MM.1S (cell line): Measurements from ENCODE around the gene KCNH2.

Experiments used
- DNase-seq: peaks from one replicate; pipeline ENCODE4 v3.0.0-alpha.2; 2015
- H2AFZ ChIP-seq: fragments of 300-600 bp; sonication (generic); 2 replicates; pipeline ENCODE4 v1.6.0; 2016; ENCODE audit warnings: antibody characterized with exemption, low read length
- H3F3A ChIP-seq: fragments of 300-600 bp; sonication (generic); 2 replicates; pipeline ENCODE4 v1.6.1; 2016; ENCODE audit warnings: mild to moderate bottlenecking, antibody characterized with exemption, low read length, moderate library complexity, mixed read lengths; ENCODE audit not compliant: insufficient read depth
- H3K27ac ChIP-seq: fragments of 300-600 bp; sonication (generic); 2 replicates; pipeline ENCODE4 v1.5.1; 2016; ENCODE audit warnings: mild to moderate bottlenecking, low read length
- H3K27me3 ChIP-seq: fragments of 300-600 bp; sonication (generic); replicated peaks from 2 replicates; pipeline ENCODE4 v1.6.0; 2016; ENCODE audit warnings: low read length; ENCODE audit not compliant: insufficient read depth
- H3K36me3 ChIP-seq: fragments of 300-600 bp; sonication (generic); replicated peaks from 2 replicates; pipeline ENCODE4 v1.6.1; 2016; ENCODE audit warnings: mild to moderate bottlenecking, low read length, mixed read lengths; ENCODE audit not compliant: insufficient read depth
- H3K4me1 ChIP-seq: fragments of 300-600 bp; sonication (generic); 2 replicates; pipeline ENCODE4 v1.6.1; 2016; ENCODE audit warnings: low read length, mixed read lengths
- H3K4me2 ChIP-seq: fragments of 300-600 bp; sonication (generic); 2 replicates; pipeline ENCODE4 v1.6.0; 2016; ENCODE audit warnings: low read depth, low read length
- H3K4me3 ChIP-seq: fragments of 300-600 bp; sonication (generic); 2 replicates; pipeline ENCODE4 v1.5.1; 2016; ENCODE audit warnings: low read length, mixed read lengths
- H3K79me2 ChIP-seq: fragments of 300-600 bp; sonication (generic); 2 replicates; pipeline ENCODE4 v1.6.1; 2016; ENCODE audit warnings: mixed run types, low read length, mixed read lengths
- H3K9ac ChIP-seq: fragments of 300-600 bp; sonication (generic); 2 replicates; pipeline ENCODE4 v1.6.1; 2016; ENCODE audit warnings: low read length, mixed read lengths
- H3K9me2 ChIP-seq: fragments of 300-600 bp; sonication (generic); replicated peaks from 2 replicates; pipeline ENCODE4 v1.6.1; 2016; ENCODE audit warnings: mild to moderate bottlenecking, low read length, mixed read lengths; ENCODE audit not compliant: insufficient read depth
- H3K9me3 ChIP-seq: fragments of 300-600 bp; sonication (generic); replicated peaks from 2 replicates; pipeline ENCODE4 v1.6.1; 2016; ENCODE audit warnings: mild to moderate bottlenecking, low read length, mixed read lengths; ENCODE audit not compliant: insufficient read depth
- H4K20me1 ChIP-seq: fragments of 300-600 bp; sonication (generic); 2 replicates; pipeline ENCODE4 v1.6.1; 2016; ENCODE audit warnings: mild to moderate bottlenecking, low read length, moderate library complexity, mixed read lengths; ENCODE audit not compliant: insufficient read depth
- EZH2 ChIP-seq: fragments of 300-600 bp; sonication (generic); optimal IDR thresholded peaks from 2 replicates; pipeline ENCODE3; 2017; ENCODE audit warnings: low read depth, mild to moderate bottlenecking, antibody characterized with exemption, low read length, mixed read lengths
- EZH2phosphoT487 ChIP-seq: fragments of 300-600 bp; sonication (generic); IDR thresholded peaks from 2 replicates; pipeline ENCODE4 v1.6.1; 2018; ENCODE audit warnings: antibody characterized with exemption, low read length
- TF ChIP-seq, protein P1 (sequence below): fragments of 300-600 bp; sonication (generic); IDR thresholded peaks from 2 replicates; pipeline ENCODE4 v1.5.1; 2016; ENCODE audit warnings: antibody characterized with exemption, low read length, mixed read lengths

The KCNH2 gene

GRCh38 chr7:150952331-150953050 lies 25.6 kb downstream of the KCNH2 start:
- Histone ChIP-seq H3K79me2 (no peaks in the 10 kb centered on the region), H2AFZ (no peak overlapping the region), H3K9me3 (no peaks in the 10 kb centered on the region), H3K4me2 (no peak overlapping the region), H3K4me3 (no peak overlapping the region), H4K20me1 (no peaks in the 10 kb centered on the region), H3K27ac (no peak overlapping the region), H3K9me2 (no peaks in the 10 kb centered on the region), H3K4me1 (no peaks in the 10 kb centered on the region), H3K27me3 (no peaks in the 10 kb centered on the region), H3K9ac (no peak overlapping the region), H3F3A (no peaks in the 10 kb centered on the region), H3K36me3 (no peaks in the 10 kb centered on the region)
- TF ChIP-seq, protein P1, sequence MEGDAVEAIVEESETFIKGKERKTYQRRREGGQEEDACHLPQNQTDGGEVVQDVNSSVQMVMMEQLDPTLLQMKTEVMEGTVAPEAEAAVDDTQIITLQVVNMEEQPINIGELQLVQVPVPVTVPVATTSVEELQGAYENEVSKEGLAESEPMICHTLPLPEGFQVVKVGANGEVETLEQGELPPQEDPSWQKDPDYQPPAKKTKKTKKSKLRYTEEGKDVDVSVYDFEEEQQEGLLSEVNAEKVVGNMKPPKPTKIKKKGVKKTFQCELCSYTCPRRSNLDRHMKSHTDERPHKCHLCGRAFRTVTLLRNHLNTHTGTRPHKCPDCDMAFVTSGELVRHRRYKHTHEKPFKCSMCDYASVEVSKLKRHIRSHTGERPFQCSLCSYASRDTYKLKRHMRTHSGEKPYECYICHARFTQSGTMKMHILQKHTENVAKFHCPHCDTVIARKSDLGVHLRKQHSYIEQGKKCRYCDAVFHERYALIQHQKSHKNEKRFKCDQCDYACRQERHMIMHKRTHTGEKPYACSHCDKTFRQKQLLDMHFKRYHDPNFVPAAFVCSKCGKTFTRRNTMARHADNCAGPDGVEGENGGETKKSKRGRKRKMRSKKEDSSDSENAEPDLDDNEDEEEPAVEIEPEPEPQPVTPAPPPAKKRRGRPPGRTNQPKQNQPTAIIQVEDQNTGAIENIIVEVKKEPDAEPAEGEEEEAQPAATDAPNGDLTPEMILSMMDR: no peak
- TF ChIP-seq EZH2phosphoT487: no peak
- no peak for DNase-seq

- H3K9me2 ChIP-seq: no peaks in the 10 kb centered on the region
- H3K4me3 ChIP-seq: no peak overlapping the region
- no peak overlapping the region for H3K27ac ChIP-seq
- H3K79me2 ChIP-seq: no peaks in the 10 kb centered on the region
- H3K9ac ChIP-seq: no peak overlapping the region
- no peaks in the 10 kb centered on the region for H3F3A ChIP-seq
- no peak for DNase-seq
- H3K27me3 ChIP-seq: no peaks in the 10 kb centered on the region
- H4K20me1 ChIP-seq: no peaks in the 10 kb centered on the region
- H3K36me3 ChIP-seq: no peaks in the 10 kb centered on the region
- H2AFZ ChIP-seq: no peak overlapping the region
- H3K4me2 ChIP-seq: no peak overlapping the region
- no peaks in the 10 kb centered on the region for H3K4me1 ChIP-seq
- TF ChIP-seq, protein P1: no peak
- TF ChIP-seq EZH2 (no peak), EZH2phosphoT487 (no peak)
- no peaks in the 10 kb centered on the region for H3K9me3 ChIP-seq
Observed at GRCh38 chr7:150951521-150951920, 26.6 kb downstream of the KCNH2 start.

- Histone ChIP-seq H2AFZ (no peak overlapping the region), H4K20me1 (no peaks in the 10 kb centered on the region), H3K4me1 (no peaks in the 10 kb centered on the region), H3K9me3 (no peaks in the 10 kb centered on the region), H3K4me2 (no peak overlapping the region), H3K9me2 (no peaks in the 10 kb centered on the region), H3K27me3 (no peaks in the 10 kb centered on the region), H3K27ac (no peak overlapping the region), H3K9ac (no peak overlapping the region), H3K79me2 (no peaks in the 10 kb centered on the region), H3K36me3 (no peaks in the 10 kb centered on the region), H3K4me3 (no peak overlapping the region), H3F3A (no peaks in the 10 kb centered on the region)
- TF ChIP-seq EZH2phosphoT487: no peak
- TF ChIP-seq, protein P1: no peak
- DNase-seq: no peak
Observed at GRCh38 chr7:150951181-150951520, 27.0 kb downstream of the KCNH2 start.
